Esophagus squamous epithelium (tissue), 4 donors: ENCODE measurements around the gene OR8S1.
"Not testable (repeated sequence)": the region's sequence is repeated elsewhere in the genome, so short reads cannot be mapped to it uniquely, and the experiment has no call there.

ENCODE experiments used
- POLR2A ChIP-seq, 4 donors: fragments of 450-650 bp; IDR thresholded peaks; one replicate each; pipeline ENCODE4 v1.6.1; 2017; ENCODE audit warnings: antibody characterized with exemption in 4 of 4, mild to moderate bottlenecking in 4 of 4, moderate library complexity in 3 of 4
- TF ChIP-seq, protein P1 (sequence below), 6 experiments: fragments of 450-650 bp in 4 of 6; fragments of 200-600 bp in 2 of 6; sonication (generic) in 2 of 6; IDR thresholded peaks; one replicate each; pipeline ENCODE4 v1.5.1; 2016 to 2019; ENCODE audit warnings: antibody characterized with exemption in 6 of 6, mild to moderate bottlenecking in 4 of 6, moderate library complexity in 4 of 6

GRCh38 chr12:48547012-48547411 lies 21.6 kb downstream of the OR8S1 start:
- TF ChIP-seq, protein P1, sequence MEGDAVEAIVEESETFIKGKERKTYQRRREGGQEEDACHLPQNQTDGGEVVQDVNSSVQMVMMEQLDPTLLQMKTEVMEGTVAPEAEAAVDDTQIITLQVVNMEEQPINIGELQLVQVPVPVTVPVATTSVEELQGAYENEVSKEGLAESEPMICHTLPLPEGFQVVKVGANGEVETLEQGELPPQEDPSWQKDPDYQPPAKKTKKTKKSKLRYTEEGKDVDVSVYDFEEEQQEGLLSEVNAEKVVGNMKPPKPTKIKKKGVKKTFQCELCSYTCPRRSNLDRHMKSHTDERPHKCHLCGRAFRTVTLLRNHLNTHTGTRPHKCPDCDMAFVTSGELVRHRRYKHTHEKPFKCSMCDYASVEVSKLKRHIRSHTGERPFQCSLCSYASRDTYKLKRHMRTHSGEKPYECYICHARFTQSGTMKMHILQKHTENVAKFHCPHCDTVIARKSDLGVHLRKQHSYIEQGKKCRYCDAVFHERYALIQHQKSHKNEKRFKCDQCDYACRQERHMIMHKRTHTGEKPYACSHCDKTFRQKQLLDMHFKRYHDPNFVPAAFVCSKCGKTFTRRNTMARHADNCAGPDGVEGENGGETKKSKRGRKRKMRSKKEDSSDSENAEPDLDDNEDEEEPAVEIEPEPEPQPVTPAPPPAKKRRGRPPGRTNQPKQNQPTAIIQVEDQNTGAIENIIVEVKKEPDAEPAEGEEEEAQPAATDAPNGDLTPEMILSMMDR (IDR thresholded peaks at IDR 0.05) = not testable (repeated sequence)
- not testable (repeated sequence) for TF ChIP-seq POLR2A (IDR thresholded peaks at IDR 0.05)
